IMR-90 (cell line): Measurements from ENCODE around the gene UNC13B.

Source experiments
- BHLHE40 ChIP-seq: fragments of 150-350 bp; IDR thresholded peaks from 2 replicates; pipeline ENCODE4 v1.6.1; 2016; ENCODE audit warnings: mild to moderate bottlenecking, low read depth, low read length
- CEBPB ChIP-seq: IDR thresholded peaks from 2 replicates; pipeline ENCODE4 v1.6.1; 2012; ENCODE audit warnings: low read depth, low read length, improper control_type of control experiment
- CTCF ChIP-seq: conservative IDR thresholded peaks from 2 replicates; pipeline ENCODE4 v1.5.1; 2012; ENCODE audit warnings: mild to moderate bottlenecking, low read depth, low read length, improper control_type of control experiment
- MAFK ChIP-seq: IDR thresholded peaks from 2 replicates; pipeline ENCODE4 v1.6.1; 2012; ENCODE audit warnings: low read depth, low read length, improper control_type of control experiment
- MAZ ChIP-seq: IDR thresholded peaks from 2 replicates; pipeline ENCODE4 v1.6.1; 2012; ENCODE audit warnings: low read depth, mild to moderate bottlenecking, low read length, improper control_type of control experiment, moderate library complexity, borderline replicate concordance
- MXI1 ChIP-seq: IDR thresholded peaks from 2 replicates; pipeline ENCODE4 v1.6.1; 2012; ENCODE audit warnings: low read depth, mild to moderate bottlenecking, low read length, moderate library complexity, borderline replicate concordance
- NFE2L2 ChIP-seq: fragments of 150-350 bp; IDR thresholded peaks from 2 replicates; pipeline ENCODE4 v1.6.1; 2016; ENCODE audit warnings: low read depth, mild to moderate bottlenecking, low read length
- POLR2A ChIP-seq: IDR thresholded peaks from 2 replicates; pipeline ENCODE4 v1.6.1; 2012; ENCODE audit warnings: mild to moderate bottlenecking, low read depth, low read length
- RAD21 ChIP-seq: IDR thresholded peaks from 2 replicates; pipeline ENCODE4 v1.6.1; 2012; ENCODE audit warnings: low read length, improper control_type of control experiment
- RCOR1 ChIP-seq: IDR thresholded peaks from 2 replicates; pipeline ENCODE4 v1.6.1; 2012; ENCODE audit warnings: mild to moderate bottlenecking, low read length, improper control_type of control experiment; ENCODE audit not compliant: insufficient replicate concordance
- RFX5 ChIP-seq: IDR thresholded peaks from 2 replicates; pipeline ENCODE4 v1.8.0; 2012; ENCODE audit warnings: low read depth, mild to moderate bottlenecking, low read length, moderate library complexity
- SMC3 ChIP-seq: fragments of 150-350 bp; IDR thresholded peaks from 2 replicates; pipeline ENCODE4 v1.6.1; 2016; ENCODE audit warnings: low read depth, mild to moderate bottlenecking, antibody characterized with exemption, low read length, moderate library complexity
- USF2 ChIP-seq: fragments of 150-350 bp; IDR thresholded peaks from 2 replicates; pipeline ENCODE4 v1.6.1; 2017; ENCODE audit warnings: mild to moderate bottlenecking, antibody characterized with exemption, low read length, low read depth

GRCh38 chr9:35355939-35356338 lies 194.1 kb downstream of the UNC13B start:
- TF ChIP-seq CTCF (no peak), RAD21 (no peak), POLR2A (no peak), MAFK (no peak), MXI1 (no peak), BHLHE40 (no peak), MAZ (no peak), USF2 (no peak), CEBPB (no peak), SMC3 (no peak), RCOR1 (no peak), NFE2L2 (no peak), RFX5 (no peak)
